ENCODE measurements around the gene DYNLL1.

DNA sequence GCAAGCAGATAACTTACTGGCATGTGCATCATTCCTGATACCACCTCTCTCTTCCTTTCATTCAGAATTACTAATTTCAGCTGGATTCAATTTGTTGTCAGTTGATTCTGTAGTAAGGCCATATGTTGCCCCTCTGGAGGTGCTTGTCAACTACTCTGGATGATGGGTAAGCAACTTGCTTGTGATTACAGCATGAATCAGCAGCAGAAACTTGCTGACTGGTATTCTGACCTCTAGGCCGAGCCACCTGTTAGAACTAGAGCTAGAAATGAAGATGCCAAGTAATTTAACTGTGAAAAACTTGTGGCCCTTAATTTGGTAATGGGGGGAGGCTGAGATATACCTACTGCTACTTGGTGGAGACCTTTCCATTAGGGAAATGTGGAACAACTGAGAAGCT is 43.4 kb downstream of the DYNLL1 start:
- TF ChIP-seq YY1 (IDR thresholded peaks at IDR 0.05; ENCODE audit: insufficient read depth, insufficient read length) (no peak), SUZ12 (IDR thresholded peaks at IDR 0.05; ENCODE audit: extremely low read depth, insufficient read depth, insufficient read length) (no peak), ZNF274 (IDR thresholded peaks at IDR 0.05; ENCODE audit: low read depth, low read length) (no peak)
